Activated naive CD4-positive, alpha-beta T cell (primary cell): Measurements from ENCODE around the gene FOXRED2.

Experiments
- DNase-seq, 4 experiments: peaks; one replicate each; lab custom pipeline; 2025; lab: John Stamatoyannopoulos, UW

Gene FOXRED2

GRCh38 chr22:36449596-36450175 lies 57.2 kb downstream of the FOXRED2 start:
- DNase-seq = no peak

- no peak for DNase-seq
These were observed 59.2 kb downstream of the FOXRED2 start for GRCh38 chr22:36447632-36448031.

GRCh38 chr22:36445158-36445668 lies 61.6 kb downstream of the FOXRED2 start:
- no peak for DNase-seq

GRCh38 chr22:36443198-36443770 lies 63.6 kb downstream of the FOXRED2 start:
- no peak for DNase-seq

GRCh38 chr22:36442506-36443197 lies 64.2 kb downstream of the FOXRED2 start:
- no peak for DNase-seq

GRCh38 chr22:36440429-36441002 lies 66.3 kb downstream of the FOXRED2 start:
- no peak for DNase-seq

- no peak for DNase-seq
These were observed 67.2 kb downstream of the FOXRED2 start for GRCh38 chr22:36439481-36440271.
